Measurements from ENCODE around the gene LIPG.
"Not testable (repeated sequence)": the region's sequence is repeated elsewhere in the genome, so short reads cannot be mapped to it uniquely, and the experiment has no call there.

Gene LIPG

GRCh38 chr18:49520661-49521145 is 41.2 kb upstream of the LIPG start:
- DNase-seq (ENCODE audit: low read depth) = peak; percentile 59
- no peak for TF ChIP-seq CTCF (IDR thresholded peaks at IDR 0.05; ENCODE audit: low read length, missing control alignments)
- H3K4me3 ChIP-seq (replicated peaks; ENCODE audit: low read depth, low read length) = no peak overlapping the region

GRCh38 chr18:49521216-49521835 is 40.5 kb upstream of the LIPG start:
- DNase-seq (ENCODE audit: low read depth) = no peak
- H3K4me3 ChIP-seq (replicated peaks; ENCODE audit: low read depth, low read length) = no peak overlapping the region
- TF ChIP-seq CTCF (IDR thresholded peaks at IDR 0.05; ENCODE audit: low read length, missing control alignments) = no peak

- not testable (repeated sequence) for DNase-seq (ENCODE audit: low read depth); H3K4me3 ChIP-seq (replicated peaks; ENCODE audit: low read depth, low read length)
Observed at GRCh38 chr18:49523580-49524093, 38.2 kb upstream of the LIPG start.

- DNase-seq (ENCODE audit: low read depth) = no peak
- H3K4me3 ChIP-seq (replicated peaks; ENCODE audit: low read depth, low read length) = no peak overlapping the region
- TF ChIP-seq CTCF (IDR thresholded peaks at IDR 0.05; ENCODE audit: low read length, missing control alignments) = no peak
Observed at GRCh38 chr18:49524349-49524748, 37.5 kb upstream of the LIPG start.

- no peak overlapping the region for H3K4me3 ChIP-seq (replicated peaks; ENCODE audit: low read depth, low read length)
- no peak for TF ChIP-seq CTCF (IDR thresholded peaks at IDR 0.05; ENCODE audit: low read length, missing control alignments)
- no peak for DNase-seq (ENCODE audit: low read depth)
Observed at GRCh38 chr18:49524951-49525350, 36.9 kb upstream of the LIPG start.

- no peak for TF ChIP-seq CTCF (IDR thresholded peaks at IDR 0.05; ENCODE audit: low read length, missing control alignments)
- no peak for DNase-seq (ENCODE audit: low read depth)
- H3K4me3 ChIP-seq (replicated peaks; ENCODE audit: low read depth, low read length) = no peak overlapping the region
Observed at GRCh38 chr18:49525981-49526380, 35.9 kb upstream of the LIPG start.

- no peak overlapping the region for H3K4me3 ChIP-seq (replicated peaks; ENCODE audit: low read depth, low read length)
- no peak for TF ChIP-seq CTCF (IDR thresholded peaks at IDR 0.05; ENCODE audit: low read length, missing control alignments)
- no peak for DNase-seq (ENCODE audit: low read depth)
Observed at GRCh38 chr18:49527631-49528327, 34.1 kb upstream of the LIPG start.
